Measurements from ENCODE around the gene BRD7. TPM values are rescaled to one million over a fixed set of nuclear protein-coding genes. Genes with fewer than 3 reads are reported as not detected.
A peak's percentile ranks its signal among the peaks of the same experiment; 100 is the strongest.

The BRD7 gene
- total and polyA plus RNA-seq, 2 of the 4 experiments (the other 2 are of a cell fraction), result 24.8 to 29.9 TPM

GRCh38 chr16:50267151-50267631, 101.6 kb downstream of the BRD7 start:
- no peak overlapping the region for H3K9ac ChIP-seq (ENCODE audit: low read depth, low read length)
- intact Hi-C loops (cut with micrococcal nuclease), result loop anchor here (5.0 kb wide), 1 partner anchor 35 kb away; no protein-coding TSS in a partner anchor
- peak overlapping the region; percentile 60 for H2BK20ac ChIP-seq (ENCODE audit: low read depth, low read length)
- H4K8ac ChIP-seq (ENCODE audit: low read depth in 2 of 2, low read length in 2 of 2), result peak overlapping the region; percentile 90 to 91
- peaks cover 2% of the 10 kb centered on the region; the same call in 1 of the 2 replicates for H3K36me3 ChIP-seq (ENCODE audit: control insufficient read depth, insufficient read depth, low read length)
- no peak for DNase-seq
- POLR2A ChIA-PET (ENCODE audit: unreplicated experiment), result no interaction called here
- dilution Hi-C loops (cut with HindIII; ENCODE audit: low sequenced_read_pairs, unreplicated experiment), result no loop called here
- peak overlapping the region; percentile 88; the same call in 1 of the 3 replicates for H2BK15ac ChIP-seq (ENCODE audit: low read depth, low read length)
- no peaks in the 10 kb centered on the region for H3K9me3 ChIP-seq (ENCODE audit: control insufficient read depth, insufficient read depth, low read length)
- BruUV-seq (replicated peaks), result no TSS peak
- H3K56ac ChIP-seq (ENCODE audit: extremely low read depth, insufficient read depth, low read length), result peak overlapping the region; percentile 70
- peak overlapping the region; percentile 81 for H4K91ac ChIP-seq (ENCODE audit: insufficient read depth, low read depth, low read length)
- H2BK5ac ChIP-seq (ENCODE audit: low read depth, low read length, poor library complexity, severe bottlenecking), result no peak overlapping the region
- peak overlapping the region; percentile 17; the same call in 1 of the 2 replicates for H3K23ac ChIP-seq (ENCODE audit: low read depth, low read length)
- peaks cover 1% of the 10 kb centered on the region; the same call in 1 of the 2 replicates for H3K27me3 ChIP-seq (ENCODE audit: control insufficient read depth, insufficient read depth, low read length)
- H2AFZ ChIP-seq (replicated peaks; ENCODE audit: low read length, poor library complexity), result peak overlapping the region; percentile 77
- peak overlapping the region; percentile 75 for H2BK120ac ChIP-seq (ENCODE audit: low read depth, low read length)
- peak overlapping the region; percentile 50 for H3K4me2 ChIP-seq (ENCODE audit: low read depth, low read length)
- peak overlapping the region; percentile 65 for H3K14ac ChIP-seq (replicated peaks; ENCODE audit: low read depth, low read length)
- CTCF ChIA-PET, result no interaction called here
- H3K4me3 ChIP-seq (ENCODE audit: insufficient read depth, low read depth, low read length), result no peak overlapping the region
- H4K5ac ChIP-seq (ENCODE audit: low read depth, low read length), result peak overlapping the region; percentile 7; the same call in 1 of the 2 replicates
- H3K79me1 ChIP-seq (ENCODE audit: low read depth in 1 of 2, low read length in 2 of 2), result peaks cover 16 to 37% of the 10 kb centered on the region in 2 experiments; a peak in 3 of 4 replicates
- no peak for ATAC-seq (ENCODE audit: low read depth)
- 100% methylated on average over 1 of the region's 8 CpGs; no CpG with 5 or more reads in 1 of the 2 experiments for WGBS, 2 experiments (ENCODE audit: extremely low coverage in 2 of 2, insufficient read length in 1 of 2)
- in situ Hi-C loops (cut with MboI; ENCODE audit: low sequenced_read_pairs), result no loop called here
- no peak overlapping the region for H3K18ac ChIP-seq (ENCODE audit: low read depth, low read length)
- peaks cover 19% of the 10 kb centered on the region for H3K4me1 ChIP-seq (ENCODE audit: control insufficient read depth, insufficient read depth, low read length)
- no peak for TF ChIP-seq RAD21 (IDR thresholded peaks at IDR 0.05; ENCODE audit: low read length)
- no peak for TF ChIP-seq MAZ (IDR thresholded peaks at IDR 0.05; ENCODE audit: borderline replicate concordance, low read depth, low read length)
- TF ChIP-seq POLR2A (IDR thresholded peaks at IDR 0.05; ENCODE audit: low read depth, low read length), result no peak
- TF ChIP-seq NFE2L2 (IDR thresholded peaks at IDR 0.05; ENCODE audit: low read depth, low read length), result no peak
- no peak for TF ChIP-seq CTCF (conservative IDR thresholded peaks at IDR 0.05; ENCODE audit: low read depth, low read length)
- no peak for TF ChIP-seq CEBPB (IDR thresholded peaks at IDR 0.05; ENCODE audit: low read depth, low read length)
- no peak for TF ChIP-seq SMC3 (IDR thresholded peaks at IDR 0.05; ENCODE audit: low read depth, low read length)
- TF ChIP-seq CHD1 (IDR thresholded peaks at IDR 0.05; ENCODE audit: low read depth, low read length), result no peak
- H2AK5ac ChIP-seq (ENCODE audit: low read depth, low read length), result peak overlapping the region; percentile 92
- no peak overlapping the region for H3K27ac ChIP-seq (ENCODE audit: insufficient read depth, low read length)
- H4K20me1 ChIP-seq (ENCODE audit: insufficient read depth, low read length), result no peaks in the 10 kb centered on the region; the same call in 1 of the 2 replicates
- H3K9me1 ChIP-seq (ENCODE audit: insufficient read depth, low read length), result peaks cover 13% of the 10 kb centered on the region; the same call in 1 of the 2 replicates
- peak overlapping the region; percentile 73 for H2AK9ac ChIP-seq (replicated peaks; ENCODE audit: low read depth, low read length, poor library complexity)
- H3K4ac ChIP-seq (ENCODE audit: low read depth, low read length), result peak overlapping the region; percentile 69

All from IMR-90 (cell line).